ENCODE data around the gene LRCH3.

DNA sequence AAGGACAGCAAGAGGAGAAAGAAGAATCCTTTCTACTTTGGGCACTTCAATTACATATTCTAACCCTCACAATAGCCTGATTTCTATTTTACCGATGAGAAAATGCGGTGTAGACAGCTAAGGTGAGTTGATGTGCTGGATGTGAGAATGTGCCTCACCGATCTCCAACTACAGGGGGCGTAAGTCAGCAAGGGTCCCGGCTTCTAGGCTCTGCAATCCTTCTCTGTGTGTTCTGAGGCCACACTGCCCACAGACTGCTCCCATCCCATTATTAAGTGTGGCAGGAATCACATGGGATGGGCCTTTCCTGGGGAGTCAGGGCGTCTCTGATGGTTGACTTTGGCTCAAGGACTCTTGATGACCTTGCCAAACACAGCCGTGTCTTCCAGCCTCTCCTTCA lies 135.4 kb downstream of the LRCH3 start:
- TF ChIP-seq, protein P1, sequence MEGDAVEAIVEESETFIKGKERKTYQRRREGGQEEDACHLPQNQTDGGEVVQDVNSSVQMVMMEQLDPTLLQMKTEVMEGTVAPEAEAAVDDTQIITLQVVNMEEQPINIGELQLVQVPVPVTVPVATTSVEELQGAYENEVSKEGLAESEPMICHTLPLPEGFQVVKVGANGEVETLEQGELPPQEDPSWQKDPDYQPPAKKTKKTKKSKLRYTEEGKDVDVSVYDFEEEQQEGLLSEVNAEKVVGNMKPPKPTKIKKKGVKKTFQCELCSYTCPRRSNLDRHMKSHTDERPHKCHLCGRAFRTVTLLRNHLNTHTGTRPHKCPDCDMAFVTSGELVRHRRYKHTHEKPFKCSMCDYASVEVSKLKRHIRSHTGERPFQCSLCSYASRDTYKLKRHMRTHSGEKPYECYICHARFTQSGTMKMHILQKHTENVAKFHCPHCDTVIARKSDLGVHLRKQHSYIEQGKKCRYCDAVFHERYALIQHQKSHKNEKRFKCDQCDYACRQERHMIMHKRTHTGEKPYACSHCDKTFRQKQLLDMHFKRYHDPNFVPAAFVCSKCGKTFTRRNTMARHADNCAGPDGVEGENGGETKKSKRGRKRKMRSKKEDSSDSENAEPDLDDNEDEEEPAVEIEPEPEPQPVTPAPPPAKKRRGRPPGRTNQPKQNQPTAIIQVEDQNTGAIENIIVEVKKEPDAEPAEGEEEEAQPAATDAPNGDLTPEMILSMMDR (IDR thresholded peaks at IDR 0.05; ENCODE audit: low read length): peak; percentile 44
- TF ChIP-seq EZH2 (optimal IDR thresholded peaks at IDR 0.05; ENCODE audit: low read depth, low read length): no peak
